ENCODE measurements around the gene AFF4.

The AFF4 gene

GRCh38 chr5:132928062-132928407 lies 35.4 kb downstream of the AFF4 start:
- no peak overlapping the region for H3K4me3 ChIP-seq (ENCODE audit: low read length)
- TF ChIP-seq ZNF274 (IDR thresholded peaks at IDR 0.05; ENCODE audit: low read depth, low read length), result no peak

DNA sequence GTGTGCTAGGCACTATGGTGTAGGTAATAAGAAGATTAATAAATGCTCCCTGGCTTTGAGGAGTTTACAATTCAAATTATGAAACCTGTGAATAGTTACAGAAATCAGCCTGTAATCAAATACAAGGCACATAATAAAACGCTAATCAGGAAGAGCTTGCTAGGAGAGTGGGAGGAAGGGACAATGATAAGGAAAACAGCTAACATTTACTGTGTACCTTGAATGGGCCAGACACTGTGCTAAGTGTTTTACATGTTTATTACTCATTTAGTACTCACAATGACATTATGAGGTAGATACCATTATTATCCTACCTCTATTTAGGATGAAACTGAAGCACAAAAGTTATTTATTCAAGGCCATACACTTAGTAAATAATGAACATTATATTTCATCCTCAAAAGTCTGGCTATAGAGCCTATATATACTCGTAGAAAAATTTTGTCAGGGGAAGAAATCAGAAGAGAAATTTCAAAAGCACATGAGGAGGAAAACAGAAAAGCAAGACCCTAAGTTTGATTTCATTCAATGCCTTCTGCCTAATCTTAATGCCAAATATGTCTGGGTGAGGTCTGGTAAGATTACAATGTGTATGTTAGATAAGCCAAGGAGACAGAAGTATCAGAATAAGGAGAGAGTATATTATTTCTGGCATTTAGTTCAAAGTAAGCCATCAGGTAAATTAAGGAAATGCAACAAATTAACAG lies 35.9 kb downstream of the AFF4 start:
- no peak for TF ChIP-seq ZNF274 (IDR thresholded peaks at IDR 0.05; ENCODE audit: low read depth, low read length)
- H3K4me3 ChIP-seq (ENCODE audit: low read length), result no peak overlapping the region

GRCh38 chr5:132926437-132926836 lies 37.0 kb downstream of the AFF4 start:
- no peak for TF ChIP-seq ZNF274 (IDR thresholded peaks at IDR 0.05; ENCODE audit: low read depth, low read length)

GRCh38 chr5:132916086-132916485 lies 47.3 kb downstream of the AFF4 start:
- no peak overlapping the region for H3K4me3 ChIP-seq (ENCODE audit: low read length)
- TF ChIP-seq ZNF274 (IDR thresholded peaks at IDR 0.05; ENCODE audit: low read depth, low read length), result no peak

More at GRCh38 chr5:132926437-132926836, 37.0 kb downstream of the AFF4 start:
- H3K4me3 ChIP-seq (ENCODE audit: low read length), result no peak overlapping the region

GRCh38 chr5:132915681-132916080 lies 47.8 kb downstream of the AFF4 start:
- no peak for TF ChIP-seq ZNF274 (IDR thresholded peaks at IDR 0.05; ENCODE audit: low read depth, low read length)
- H3K4me3 ChIP-seq (ENCODE audit: low read length), result no peak overlapping the region

- no peak for TF ChIP-seq ZNF274 (IDR thresholded peaks at IDR 0.05; ENCODE audit: low read depth, low read length)
- no peak overlapping the region for H3K4me3 ChIP-seq (ENCODE audit: low read length)
These were observed 53.7 kb downstream of the AFF4 start for GRCh38 chr5:132909702-132910101.

DNA sequence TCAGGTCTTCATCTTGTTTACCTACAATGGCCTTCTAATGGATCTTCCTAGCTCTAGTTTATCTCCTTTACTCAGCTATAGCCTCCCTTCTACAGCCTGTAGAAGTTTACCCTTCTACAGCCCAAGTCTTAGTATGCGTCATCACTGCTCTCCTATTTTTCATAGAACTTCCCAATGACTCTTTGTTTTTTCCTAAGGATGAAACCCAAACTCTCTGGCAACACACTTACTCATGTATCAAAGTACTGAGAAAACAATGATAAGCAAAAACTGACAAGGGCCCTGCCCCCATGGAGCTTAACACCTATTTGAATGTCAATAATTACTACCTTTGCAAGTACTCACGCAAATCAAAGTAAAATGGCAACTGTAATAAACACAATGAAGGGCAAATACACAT lies 56.3 kb downstream of the AFF4 start:
- no peak for TF ChIP-seq ZNF274 (IDR thresholded peaks at IDR 0.05; ENCODE audit: low read depth, low read length)
- H3K4me3 ChIP-seq (ENCODE audit: low read length), result no peak overlapping the region

DNA sequence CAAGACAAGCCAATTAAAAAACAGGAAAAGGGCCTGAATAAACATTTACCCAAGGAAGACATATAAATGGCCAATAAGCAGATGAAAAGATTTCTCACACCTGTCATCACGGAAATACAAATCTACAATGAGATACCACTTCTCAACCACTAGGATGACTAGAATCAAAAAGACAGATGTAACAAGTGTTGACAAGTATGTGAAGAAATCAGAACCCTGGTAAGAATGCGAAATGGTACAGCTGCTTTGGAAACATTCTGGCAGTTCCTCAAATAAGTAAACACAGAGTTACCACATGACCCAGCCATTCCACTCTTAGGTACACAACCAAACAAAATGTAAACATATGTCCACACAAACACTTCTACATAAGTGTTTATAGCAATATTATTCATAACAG lies 57.5 kb downstream of the AFF4 start:
- TF ChIP-seq ZNF274 (IDR thresholded peaks at IDR 0.05; ENCODE audit: low read depth, low read length), result no peak

GRCh38 chr5:132901730-132902129 lies 61.7 kb downstream of the AFF4 start:
- TF ChIP-seq ZNF274 (IDR thresholded peaks at IDR 0.05; ENCODE audit: low read depth, low read length), result no peak
- no peak overlapping the region for H3K4me3 ChIP-seq (ENCODE audit: low read length)

More for the DNA sequence above, 57.5 kb downstream of the AFF4 start:
- no peak overlapping the region for H3K4me3 ChIP-seq (ENCODE audit: low read length)

- no peak for TF ChIP-seq ZNF274 (IDR thresholded peaks at IDR 0.05; ENCODE audit: low read depth, low read length)
- H3K4me3 ChIP-seq (ENCODE audit: low read length), result no peak overlapping the region
These were observed 62.4 kb downstream of the AFF4 start for GRCh38 chr5:132901036-132901435.

DNA sequence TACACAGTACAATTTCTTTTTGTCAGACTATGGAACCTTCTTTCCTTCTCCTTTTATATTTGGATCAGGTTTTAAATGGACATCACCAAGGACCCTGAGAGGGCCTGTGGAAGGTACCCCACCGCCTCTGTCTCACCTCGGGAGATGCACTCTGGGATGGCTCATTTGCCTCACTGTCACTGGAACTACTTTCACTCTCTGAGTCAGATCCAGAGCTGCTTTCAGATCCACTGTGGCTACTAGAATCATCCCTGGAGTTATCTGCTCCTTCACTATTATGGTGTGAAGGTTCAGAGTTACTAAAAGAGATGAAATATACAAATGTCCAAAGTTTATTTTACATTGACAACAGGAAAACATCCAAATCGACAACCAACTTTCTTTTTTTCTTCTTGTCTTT lies 65.3 kb downstream of the AFF4 start:
- no peak for TF ChIP-seq ZNF274 (IDR thresholded peaks at IDR 0.05; ENCODE audit: low read depth, low read length)
- H3K4me3 ChIP-seq (ENCODE audit: low read length), result no peak overlapping the region

DNA sequence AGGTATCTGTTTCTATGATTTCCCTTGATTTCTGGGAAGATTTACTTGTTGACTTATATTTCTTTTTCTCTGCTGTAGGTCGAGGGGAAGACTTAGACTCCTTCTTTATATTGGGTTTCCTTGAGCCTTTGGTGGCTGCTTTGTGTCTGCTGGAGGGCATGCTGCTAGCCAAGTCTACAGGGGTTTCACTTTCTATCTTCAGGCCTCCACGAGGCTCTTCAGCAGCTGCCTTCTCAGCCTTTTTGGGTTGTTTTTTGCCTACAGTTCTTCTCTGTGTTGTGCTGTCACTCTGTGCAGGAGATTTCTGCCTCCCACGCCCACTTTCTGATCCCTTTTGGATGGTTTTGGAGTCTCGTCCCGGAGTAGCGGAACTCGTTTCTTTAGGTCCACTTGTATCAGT lies 66.7 kb downstream of the AFF4 start:
- H3K4me3 ChIP-seq (ENCODE audit: low read length), result no peak overlapping the region
- TF ChIP-seq ZNF274 (IDR thresholded peaks at IDR 0.05; ENCODE audit: low read depth, low read length), result no peak

- no peak for TF ChIP-seq ZNF274 (IDR thresholded peaks at IDR 0.05; ENCODE audit: low read depth, low read length)
- no peak overlapping the region for H3K4me3 ChIP-seq (ENCODE audit: low read length)
These were observed 67.6 kb downstream of the AFF4 start for GRCh38 chr5:132895719-132896305.

DNA sequence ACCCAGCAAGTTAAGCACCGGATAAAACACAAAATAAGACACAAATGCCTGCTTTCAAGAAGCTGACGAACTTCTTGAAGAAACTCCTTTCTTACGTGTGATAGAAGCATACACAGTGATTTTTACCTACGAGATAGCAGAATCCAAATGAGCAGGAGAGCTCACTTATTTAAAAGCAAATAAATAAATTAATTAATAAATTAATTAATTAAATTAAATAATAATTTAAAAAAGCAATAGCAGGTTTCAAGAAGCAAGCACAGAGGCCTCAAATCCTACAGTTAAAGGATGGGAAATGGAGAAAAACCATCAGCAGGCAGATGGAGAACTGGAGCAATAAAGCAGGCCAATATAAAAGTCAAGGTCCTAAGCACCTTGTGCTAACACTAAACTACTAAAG lies 72.6 kb downstream of the AFF4 start:
- TF ChIP-seq ZNF274 (IDR thresholded peaks at IDR 0.05; ENCODE audit: low read depth, low read length), result no peak

GRCh38 chr5:132889501-132889900 lies 73.9 kb downstream of the AFF4 start:
- TF ChIP-seq ZNF274 (IDR thresholded peaks at IDR 0.05; ENCODE audit: low read depth, low read length), result no peak
- no peak overlapping the region for H3K4me3 ChIP-seq (ENCODE audit: low read length)

More for the DNA sequence above, 72.6 kb downstream of the AFF4 start:
- no peak overlapping the region for H3K4me3 ChIP-seq (ENCODE audit: low read length)

DNA sequence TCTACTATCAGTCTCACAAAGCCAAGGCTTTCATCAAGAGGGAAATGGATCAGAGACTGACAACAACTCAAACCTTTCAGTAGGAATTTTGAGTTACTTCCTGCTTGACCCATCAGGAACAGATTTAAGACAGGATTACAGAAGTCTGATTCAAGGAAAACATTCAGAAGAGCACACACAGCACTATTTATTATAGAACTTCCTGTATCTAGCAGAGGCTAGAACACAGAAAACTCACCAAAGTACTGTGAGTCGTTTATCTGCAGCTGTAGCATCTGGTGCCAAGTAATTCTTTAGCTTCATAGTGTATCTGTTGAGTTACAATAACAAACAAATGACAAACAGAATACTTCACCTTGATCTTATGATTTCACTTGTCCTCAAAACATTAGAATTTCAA lies 76.2 kb downstream of the AFF4 start:
- no peak for TF ChIP-seq ZNF274 (IDR thresholded peaks at IDR 0.05; ENCODE audit: low read depth, low read length)

More for the DNA sequence above, 76.2 kb downstream of the AFF4 start:
- no peak overlapping the region for H3K4me3 ChIP-seq (ENCODE audit: low read length)

Measured in GM08714 (cell line).